Measurements from ENCODE around the gene SLC8B1. TPM values are rescaled to one million over a fixed set of nuclear protein-coding genes. Genes with fewer than 3 reads are reported as not detected.

The SLC8B1 gene
- polyA plus RNA-seq, 2 of the 4 experiments (the other 2 are of a cell fraction): 11.0 to 11.3 TPM

DNA sequence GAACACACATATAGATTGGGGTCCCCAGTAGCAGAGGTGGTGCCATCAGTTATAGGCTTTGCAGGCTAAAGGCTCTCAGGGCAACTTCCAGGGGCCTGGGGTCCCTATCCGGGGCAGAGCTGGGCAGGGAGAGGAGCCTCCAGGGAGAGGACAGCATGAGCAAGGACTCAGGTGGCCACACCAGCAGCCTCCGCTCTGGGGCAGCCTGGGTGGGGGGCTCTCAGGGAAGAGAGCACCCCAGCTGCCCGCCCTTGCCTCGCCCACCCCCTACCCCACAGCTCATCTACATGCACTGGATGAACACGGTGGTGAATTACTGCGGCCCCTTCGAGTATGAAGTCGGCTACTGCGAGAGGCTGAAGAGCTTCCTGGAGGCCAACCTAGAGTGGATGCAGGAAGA is 37.5 kb upstream of the SLC8B1 start:
- no peak for FAIRE-seq
- Histone ChIP-seq H3K4me3 (no peak overlapping the region), H3K4me2 (no peak overlapping the region), H3K9me3 (no peaks in the 10 kb centered on the region), H3K4me1 (no peaks in the 10 kb centered on the region), H3K27ac (no peak overlapping the region)
- DNase-seq (ENCODE audit: low read depth in 1 of 2, low spot score in 1 of 2): no peak
- TF ChIP-seq CHD4 (IDR thresholded peaks at IDR 0.05; ENCODE audit: borderline replicate concordance) (no peak), ZC3H11A (IDR thresholded peaks at IDR 0.05) (no peak), FOSL2 (IDR thresholded peaks at IDR 0.05) (no peak), FOSL2 (CRISPR knock-in tag; IDR thresholded peaks at IDR 0.05) (no peak), HOXB5 (CRISPR knock-in tag; IDR thresholded peaks at IDR 0.05) (no peak), BHLHE40 (IDR thresholded peaks at IDR 0.05; ENCODE audit: low read depth, low read length) (no peak), EP300 (IDR thresholded peaks at IDR 0.05) (no peak), JUNB (IDR thresholded peaks at IDR 0.05) (no peak), ZFP36 (IDR thresholded peaks at IDR 0.05; ENCODE audit: borderline replicate concordance, partially characterized antibody) (no peak), REST (IDR thresholded peaks at IDR 0.05) (no peak), MYC (IDR thresholded peaks at IDR 0.05; ENCODE audit: borderline replicate concordance, low read length) (no peak)
- TF ChIP-seq, protein P1, sequence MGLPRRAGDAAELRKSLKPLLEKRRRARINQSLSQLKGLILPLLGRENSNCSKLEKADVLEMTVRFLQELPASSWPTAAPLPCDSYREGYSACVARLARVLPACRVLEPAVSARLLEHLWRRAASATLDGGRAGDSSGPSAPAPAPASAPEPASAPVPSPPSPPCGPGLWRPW (IDR thresholded peaks at IDR 0.05): no peak
- TF ChIP-seq, protein P2, sequence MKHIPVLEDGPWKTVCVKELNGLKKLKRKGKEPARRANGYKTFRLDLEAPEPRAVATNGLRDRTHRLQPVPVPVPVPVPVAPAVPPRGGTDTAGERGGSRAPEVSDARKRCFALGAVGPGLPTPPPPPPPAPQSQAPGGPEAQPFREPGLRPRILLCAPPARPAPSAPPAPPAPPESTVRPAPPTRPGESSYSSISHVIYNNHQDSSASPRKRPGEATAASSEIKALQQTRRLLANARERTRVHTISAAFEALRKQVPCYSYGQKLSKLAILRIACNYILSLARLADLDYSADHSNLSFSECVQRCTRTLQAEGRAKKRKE (CRISPR knock-in tag; IDR thresholded peaks at IDR 0.05; ENCODE audit: low read depth): no peak
- ATAC-seq: no peak
- WGBS (ENCODE audit: missing lambda C conversion rate): 82% methylated on average over 9 of the region's 9 CpGs
- ChIA-PET CTCF (interaction anchor here (0.7 kb wide), 1 partner anchor 53 kb away, joined by 3 read pairs; no protein-coding TSS in a partner anchor), POLR2A (no interaction called here)

DNA sequence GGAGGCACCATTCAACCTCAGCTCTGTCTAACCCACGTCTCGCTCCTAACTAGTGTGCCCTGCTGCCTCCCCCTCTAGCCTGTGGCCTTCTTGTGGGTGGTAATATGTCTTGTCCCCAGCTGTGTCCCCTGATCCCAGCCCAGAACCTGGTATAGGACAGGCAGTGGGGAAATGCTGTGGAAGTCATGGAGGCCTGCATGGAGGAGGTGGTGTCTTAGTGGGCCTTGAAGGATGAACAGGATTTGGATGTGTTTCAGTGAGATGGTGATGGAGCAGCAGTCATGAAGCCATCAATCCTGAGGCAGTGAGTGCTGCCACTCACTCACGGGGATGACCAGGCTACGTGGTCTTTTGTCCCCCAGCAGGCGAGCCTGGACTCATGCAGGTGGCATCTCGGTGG is 36.9 kb upstream of the SLC8B1 start:
- no peak for TF ChIP-seq HOXA7 (CRISPR knock-in tag; IDR thresholded peaks at IDR 0.05)
- TF ChIP-seq ZFP36 (IDR thresholded peaks at IDR 0.05; ENCODE audit: borderline replicate concordance, partially characterized antibody): peak; percentile 93
- ChIA-PET CTCF (no interaction called here), POLR2A (no interaction called here)
- WGBS (ENCODE audit: missing lambda C conversion rate): 85% methylated on average over 6 of the region's 6 CpGs
- Histone ChIP-seq H3K27ac (no peak overlapping the region), H3K4me1 (no peaks in the 10 kb centered on the region), H3K9me3 (no peaks in the 10 kb centered on the region), H3K4me2 (no peak overlapping the region), H3K4me3 (no peak overlapping the region)
- no peak for DNase-seq (ENCODE audit: low read depth in 1 of 2, low spot score in 1 of 2)
- no peak for ATAC-seq
- no peak for FAIRE-seq

- ChIA-PET POLR2A (no interaction called here), CTCF (no interaction called here)
- H3K4me2 ChIP-seq: no peak overlapping the region
- H3K4me3 ChIP-seq: no peak overlapping the region
- TF ChIP-seq BCL3 (IDR thresholded peaks at IDR 0.05) (no peak), RNF2 (IDR thresholded peaks at IDR 0.05; ENCODE audit: borderline replicate concordance, low read depth) (no peak)
- 71% methylated on average over 7 of the region's 7 CpGs for WGBS (ENCODE audit: missing lambda C conversion rate)
- no peak for DNase-seq (ENCODE audit: low read depth in 1 of 2, low spot score in 1 of 2)
- H3K9me3 ChIP-seq: no peaks in the 10 kb centered on the region
- ATAC-seq: no peak; a peak in 1 of 6 replicates
- FAIRE-seq: no peak
- H3K4me1 ChIP-seq: no peaks in the 10 kb centered on the region
- no peak overlapping the region for H3K27ac ChIP-seq
Measured at GRCh38 chr12:113370923-113371682, 36.2 kb upstream of the SLC8B1 start.
